IMR-90 (cell line): ENCODE measurements around the gene FAU.

Experiments used
- BHLHE40 ChIP-seq: fragments of 150-350 bp; IDR thresholded peaks from 2 replicates; pipeline ENCODE4 v1.6.1; 2016; ENCODE audit warnings: mild to moderate bottlenecking, low read depth, low read length
- CEBPB ChIP-seq: IDR thresholded peaks from 2 replicates; pipeline ENCODE4 v1.6.1; 2012; ENCODE audit warnings: low read depth, low read length, improper control_type of control experiment
- CTCF ChIP-seq: conservative IDR thresholded peaks from 2 replicates; pipeline ENCODE4 v1.5.1; 2012; ENCODE audit warnings: mild to moderate bottlenecking, low read depth, low read length, improper control_type of control experiment
- ELK1 ChIP-seq: fragments of 150-350 bp; IDR thresholded peaks from 2 replicates; pipeline ENCODE4 v1.6.1; 2016; ENCODE audit warnings: low read depth, mild to moderate bottlenecking, low read length, moderate library complexity, borderline replicate concordance
- MAFK ChIP-seq: IDR thresholded peaks from 2 replicates; pipeline ENCODE4 v1.6.1; 2012; ENCODE audit warnings: low read depth, low read length, improper control_type of control experiment
- MAZ ChIP-seq: IDR thresholded peaks from 2 replicates; pipeline ENCODE4 v1.6.1; 2012; ENCODE audit warnings: low read depth, mild to moderate bottlenecking, low read length, improper control_type of control experiment, moderate library complexity, borderline replicate concordance
- POLR2A ChIP-seq: IDR thresholded peaks from 2 replicates; pipeline ENCODE4 v1.6.1; 2012; ENCODE audit warnings: mild to moderate bottlenecking, low read depth, low read length
- RAD21 ChIP-seq: IDR thresholded peaks from 2 replicates; pipeline ENCODE4 v1.6.1; 2012; ENCODE audit warnings: low read length, improper control_type of control experiment
- RFX5 ChIP-seq: IDR thresholded peaks from 2 replicates; pipeline ENCODE4 v1.8.0; 2012; ENCODE audit warnings: low read depth, mild to moderate bottlenecking, low read length, moderate library complexity
- USF2 ChIP-seq: fragments of 150-350 bp; IDR thresholded peaks from 2 replicates; pipeline ENCODE4 v1.6.1; 2017; ENCODE audit warnings: mild to moderate bottlenecking, antibody characterized with exemption, low read length, low read depth

- TF ChIP-seq MAZ (no peak), BHLHE40 (no peak), CTCF (no peak), RFX5 (no peak), POLR2A (no peak), RAD21 (no peak), MAFK (no peak), CEBPB (no peak), ELK1 (no peak), USF2 (no peak)
Measured at GRCh38 chr11:65118097-65118837, 3.7 kb downstream of the FAU start.
